Gastrocnemius medialis (tissue), 4 donors: ENCODE data around the gene TPR. TPM values are rescaled to one million over a fixed set of nuclear protein-coding genes. Genes with fewer than 3 reads are reported as not detected.

Experiments used
- ATAC-seq, 2 donors: fragments of 150-250 bp; one replicate each; pipeline ENCODE4 v1.9.1; 2016
- DNase-seq, 2 donors: peaks; one replicate each; pipeline ENCODE4 v3.0.0-alpha.2; 2019
- H3K27ac ChIP-seq, 4 donors: fragments of 200-600 bp; sonication (generic); 1 replicate in 1 of 4; 2 replicates in 3 of 4; pipeline ENCODE4 v1.5.1; 2016 to 2018; ENCODE audit warnings: mild to moderate bottlenecking in 2 of 4, moderate library complexity in 1 of 4
- H3K27me3 ChIP-seq, 3 donors: fragments of 200-600 bp; sonication (generic) in 2 of 3; 1 replicate in 1 of 3; 2 replicates in 2 of 3; pipeline versions ENCODE4 v1.5.1 to v1.6.0; 2016 to 2019; ENCODE audit warnings: mild to moderate bottlenecking in 1 of 3, moderate library complexity in 1 of 3
- H3K36me3 ChIP-seq, 2 donors: fragments of 200-600 bp; sonication (generic) in 1 of 2; one replicate each; pipeline ENCODE4 v1.5.1; 2017 to 2018
- H3K4me1 ChIP-seq, 2 donors: fragments of 200-600 bp; sonication (generic) in 1 of 2; one replicate each; pipeline ENCODE4 v1.5.1; 2016 to 2017; ENCODE audit warnings: mild to moderate bottlenecking in 2 of 2
- H3K4me3 ChIP-seq, 4 donors: fragments of 200-600 bp; sonication (generic) in 3 of 4; 1 replicate in 1 of 4; 2 replicates in 3 of 4; pipeline ENCODE4 v1.5.1; 2016 to 2019; ENCODE audit warnings: mild to moderate bottlenecking in 2 of 4
- H3K9me3 ChIP-seq, 3 donors: fragments of 200-600 bp; sonication (generic) in 2 of 3; 1 replicate in 1 of 3; 2 replicates in 2 of 3; pipeline ENCODE4 v1.5.1; 2016 to 2019
- POLR2A ChIP-seq, 2 donors: fragments of 450-650 bp; IDR thresholded peaks; one replicate each; pipeline ENCODE4 v1.6.1; 2017; ENCODE audit warnings: antibody characterized with exemption in 2 of 2, mild to moderate bottlenecking in 2 of 2, moderate library complexity in 2 of 2
- in situ Hi-C, 4 donors: fragments of 200-750 bp; cut with MboI; loops; one replicate each; pipeline versions ENCODE4 v1.15.0 to v1.8.0; 2017; ENCODE audit warnings: low sequenced_read_pairs in 4 of 4
- intact Hi-C: fragments of 100-400 bp; cut with DNase I; formaldehyde crosslinking; loops from one replicate; pipeline ENCODE4 v1.15.1; 2023; ENCODE audit warnings: low total_unique reads
- total RNA-seq, 4 donors: library from RNA; depleted of rRNA; stranded (reverse); fragments of >200 nt; gene quantifications; one replicate each; pipeline versions ENCODE4 v1.1.0 to v1.2.3, GENCODE V29; 2016
- TF ChIP-seq, protein P1 (sequence below), 5 experiments: fragments of 450-650 bp in 3 of 5; fragments of 200-600 bp in 2 of 5; sonication (generic) in 2 of 5; IDR thresholded peaks in 4 of 5; conservative IDR thresholded peaks in 1 of 5; 1 replicate in 4 of 5; 2 replicates in 1 of 5; pipeline ENCODE4 v1.5.1; 2016 to 2019; ENCODE audit warnings: antibody characterized with exemption in 5 of 5, mild to moderate bottlenecking in 3 of 5, moderate library complexity in 3 of 5

The TPR gene
- 10 to 100 TPM; 56.6 to 84.7 (median 62.9) TPM for total RNA-seq

DNA sequence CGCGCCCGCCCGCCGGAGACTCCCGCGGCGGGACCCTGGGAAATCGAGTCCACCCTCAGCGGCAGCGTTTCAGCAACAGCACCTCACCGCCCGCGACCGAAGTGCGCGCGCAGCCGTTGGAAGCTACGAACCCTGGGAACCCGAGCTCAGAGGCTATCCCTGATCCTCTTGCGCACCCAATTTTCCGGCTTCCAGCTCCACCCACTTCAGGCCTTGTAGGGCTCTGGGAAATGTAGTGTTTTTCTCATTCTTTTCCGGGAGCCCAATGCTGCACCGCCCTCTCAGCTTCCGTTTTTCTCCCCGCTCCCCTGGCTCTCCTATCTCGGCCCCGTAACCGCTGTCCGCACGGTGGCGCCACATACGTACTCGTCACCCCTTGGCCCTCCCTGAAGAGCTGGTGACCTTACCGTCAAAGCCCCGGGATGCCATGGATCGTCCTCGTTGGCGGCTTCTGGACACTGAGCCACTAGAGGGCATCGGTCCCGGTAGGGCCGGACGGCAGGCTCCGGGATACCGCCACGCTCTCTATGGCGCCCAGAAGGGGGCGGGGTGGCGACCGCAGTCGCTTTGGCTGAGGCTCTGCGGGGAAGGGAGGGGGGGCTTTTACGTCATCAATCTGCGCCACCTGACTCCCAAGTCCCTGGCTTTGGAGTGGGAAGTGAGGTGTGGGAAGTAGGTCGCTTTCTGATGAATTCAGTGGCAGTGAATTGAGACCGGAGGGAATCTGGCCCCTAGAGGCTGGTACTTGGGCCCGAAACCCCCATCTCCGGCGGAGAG is at the start of gene TPR, which contains the start of gene ODR4:
TPR (minus strand) TSS at position 102 of the 777 bp plus-strand sequence. CDS start 225 bp downstream, outside the sequence.
ODR4 (plus strand) TSS at position 687 of the 777 bp plus-strand sequence. CDS start 3,948 bp downstream, outside the sequence.
- in situ Hi-C loops = loop anchor here in 1 of 4 donors (10.0 kb wide), 1 partner anchor 1221 kb away; the partner anchor contains the start of genes SWT1 and TRMT1L
- Histone ChIP-seq H3K36me3 (peaks cover 0 to 19% of the 10 kb centered on the region in 2 donors), H3K4me1 (peaks cover 24 to 27% of the 10 kb centered on the region in 2 donors), H3K27ac (peak within 1 kb of the TSS; percentile 97 to 98 (median 97)), H3K27me3 (no peaks in the 10 kb centered on the region), H3K4me3 (peak within 1 kb of the TSS; percentile 87 to 97 (median 89)), H3K9me3 (no peaks in the 10 kb centered on the region)
- DNase-seq (peak; percentile 95 to 98), ATAC-seq (peak; percentile 95 to 96)
- TF ChIP-seq, protein P1, sequence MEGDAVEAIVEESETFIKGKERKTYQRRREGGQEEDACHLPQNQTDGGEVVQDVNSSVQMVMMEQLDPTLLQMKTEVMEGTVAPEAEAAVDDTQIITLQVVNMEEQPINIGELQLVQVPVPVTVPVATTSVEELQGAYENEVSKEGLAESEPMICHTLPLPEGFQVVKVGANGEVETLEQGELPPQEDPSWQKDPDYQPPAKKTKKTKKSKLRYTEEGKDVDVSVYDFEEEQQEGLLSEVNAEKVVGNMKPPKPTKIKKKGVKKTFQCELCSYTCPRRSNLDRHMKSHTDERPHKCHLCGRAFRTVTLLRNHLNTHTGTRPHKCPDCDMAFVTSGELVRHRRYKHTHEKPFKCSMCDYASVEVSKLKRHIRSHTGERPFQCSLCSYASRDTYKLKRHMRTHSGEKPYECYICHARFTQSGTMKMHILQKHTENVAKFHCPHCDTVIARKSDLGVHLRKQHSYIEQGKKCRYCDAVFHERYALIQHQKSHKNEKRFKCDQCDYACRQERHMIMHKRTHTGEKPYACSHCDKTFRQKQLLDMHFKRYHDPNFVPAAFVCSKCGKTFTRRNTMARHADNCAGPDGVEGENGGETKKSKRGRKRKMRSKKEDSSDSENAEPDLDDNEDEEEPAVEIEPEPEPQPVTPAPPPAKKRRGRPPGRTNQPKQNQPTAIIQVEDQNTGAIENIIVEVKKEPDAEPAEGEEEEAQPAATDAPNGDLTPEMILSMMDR (IDR thresholded peaks at IDR 0.05 in 4 of 5, conservative IDR thresholded peaks at IDR 0.05 in 1 of 5) = peak; percentile 79 to 94 (median 92)
- TF ChIP-seq POLR2A (IDR thresholded peaks at IDR 0.05) = peak; percentile 79 to 86
- intact Hi-C loops = loop anchor here (1.0 kb wide), 1 partner anchor 1218 kb away; the partner anchor contains the start of gene SWT1

DNA sequence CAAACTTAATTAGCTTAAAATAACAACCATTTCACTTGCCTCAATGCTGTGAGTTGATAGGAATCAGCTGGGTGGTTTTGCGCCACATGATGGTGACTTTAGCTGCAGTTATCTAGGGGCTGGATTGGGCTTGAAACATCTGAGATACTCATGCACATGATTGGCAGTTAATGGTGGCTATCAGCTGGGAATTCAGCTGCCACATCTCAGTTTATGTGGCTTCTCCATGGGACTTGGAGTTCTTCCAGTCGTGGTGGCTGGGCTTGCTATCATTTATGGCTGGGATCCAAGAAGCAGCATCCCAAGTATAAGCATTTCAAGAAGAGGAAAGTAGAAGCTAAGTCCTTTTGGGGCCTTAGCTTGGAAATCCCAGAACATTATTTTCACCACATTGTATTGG is 49.5 kb upstream of the TPR start:
- ATAC-seq = peak; percentile 60 to 83
- Histone ChIP-seq H3K27me3 (no peaks in the 10 kb centered on the region), H3K36me3 (peaks cover 2 to 3% of the 10 kb centered on the region in 2 donors), H3K27ac (peak overlapping the region in 1 of 4 donors; percentile 11), H3K4me3 (no peak overlapping the region), H3K9me3 (no peaks in the 10 kb centered on the region), H3K4me1 (no peaks in the 10 kb centered on the region)
- intact Hi-C loops (no loop called here), in situ Hi-C loops (no loop called here)
- TF ChIP-seq POLR2A (IDR thresholded peaks at IDR 0.05) = no peak
- TF ChIP-seq, protein P1 (IDR thresholded peaks at IDR 0.05 in 4 of 5, conservative IDR thresholded peaks at IDR 0.05 in 1 of 5) = no peak
- DNase-seq = peak; percentile 28 to 31

DNA sequence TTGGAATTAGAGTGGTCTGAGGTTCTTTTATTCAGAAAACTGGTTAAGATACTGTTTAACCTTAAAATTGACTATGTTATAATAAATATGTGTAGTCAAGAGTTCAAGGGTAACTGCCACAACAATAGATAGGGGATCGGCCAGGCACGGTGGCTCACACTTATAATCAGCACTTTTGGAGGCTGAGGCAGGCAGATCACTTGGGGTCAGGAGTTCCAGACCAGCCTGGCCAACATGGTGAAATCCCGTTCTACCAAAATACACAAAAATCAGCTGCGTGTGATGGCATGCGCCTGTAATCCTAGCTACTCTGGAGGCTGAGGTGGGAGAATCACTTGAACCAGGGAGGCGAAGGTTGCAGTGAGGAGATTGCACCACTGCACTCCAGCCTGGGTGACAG is 46.4 kb upstream of the TPR start:
- intact Hi-C loops = no loop called here
- DNase-seq (no peak), ATAC-seq (no peak)
- in situ Hi-C loops = no loop called here
- no peaks in the 10 kb centered on the region for H3K27me3 ChIP-seq
- no peaks in the 10 kb centered on the region for H3K9me3 ChIP-seq
- TF ChIP-seq, protein P1 (IDR thresholded peaks at IDR 0.05 in 4 of 5, conservative IDR thresholded peaks at IDR 0.05 in 1 of 5) = no peak
- no peak for TF ChIP-seq POLR2A (IDR thresholded peaks at IDR 0.05)
- H3K4me3 ChIP-seq = no peak overlapping the region
- no peaks in the 10 kb centered on the region for H3K4me1 ChIP-seq
- no peak overlapping the region for H3K27ac ChIP-seq
- H3K36me3 ChIP-seq = peaks cover 6 to 14% of the 10 kb centered on the region in 2 donors

- H3K9me3 ChIP-seq = no peaks in the 10 kb centered on the region
- no peak overlapping the region for H3K27ac ChIP-seq
- no peaks in the 10 kb centered on the region for H3K27me3 ChIP-seq
- no peak overlapping the region for H3K4me3 ChIP-seq
- H3K36me3 ChIP-seq = peaks cover 6 to 14% of the 10 kb centered on the region in 2 donors
- ATAC-seq = no peak
- intact Hi-C loops = no loop called here
- no peaks in the 10 kb centered on the region for H3K4me1 ChIP-seq
- no peak for DNase-seq
- in situ Hi-C loops = no loop called here
- TF ChIP-seq, protein P1 (IDR thresholded peaks at IDR 0.05 in 4 of 5, conservative IDR thresholded peaks at IDR 0.05 in 1 of 5) = no peak
Measured at GRCh38 chr1:186420923-186421322, 45.9 kb upstream of the TPR start.
